Activated T-cell treated with anti-CD3 and anti-CD28 coated beads, Interleukin-2, amount 50 U/mL, for 48 hours (primary cell): ENCODE results near the gene ITPRID1.
"Not testable (repeated sequence)": the region's sequence is repeated elsewhere in the genome, so short reads cannot be mapped to it uniquely, and the experiment has no call there.

ENCODE experiments used
- DNase-seq, 2 experiments: peaks; one replicate each; pipeline ENCODE4 v3.0.0-alpha.2; 2020

The ITPRID1 gene

DNA sequence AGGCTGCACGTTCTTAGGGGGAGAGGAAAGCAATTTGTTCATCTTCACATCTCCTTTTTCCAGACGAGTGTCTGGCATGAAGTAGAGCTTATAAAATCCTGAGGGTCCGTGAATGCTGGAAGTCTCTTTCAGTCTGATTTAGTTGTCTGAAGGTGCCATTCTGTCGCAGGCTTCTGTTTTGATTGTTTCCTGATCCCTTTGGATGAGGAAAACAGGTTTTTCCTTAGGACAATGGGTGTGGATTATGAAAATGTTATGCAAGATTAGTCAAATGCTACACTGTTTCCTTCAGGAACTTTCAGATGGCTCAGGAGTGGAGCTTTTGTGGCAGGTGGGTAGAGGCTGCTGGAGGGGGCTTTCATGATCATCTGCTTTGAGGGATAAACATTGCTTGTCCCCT is at the start of gene ITPRID1:
TSS of gene ITPRID1 (plus strand) at position 301 of the 400 bp plus-strand sequence. CDS start 38,935 bp downstream, outside the sequence.
- no peak for DNase-seq

DNA sequence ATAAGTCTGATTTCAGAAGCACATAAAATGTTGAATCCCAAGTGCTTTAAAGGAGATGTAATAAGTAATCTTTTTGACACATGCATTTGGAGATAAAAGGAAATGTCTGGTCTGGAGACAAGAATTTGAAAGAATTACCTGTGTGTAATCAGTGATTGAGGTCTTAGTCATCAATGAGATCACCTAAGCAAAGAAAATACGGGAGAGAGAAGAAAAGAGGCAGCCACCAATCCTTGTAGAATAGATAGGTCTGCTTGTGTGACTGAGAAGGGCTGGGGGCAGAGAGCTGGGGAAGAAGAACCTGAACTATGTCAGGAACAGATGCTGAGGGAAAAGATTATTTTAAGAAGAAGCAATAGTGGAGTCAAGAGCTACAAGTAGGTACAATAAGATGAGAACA is 49.3 kb upstream of the ITPRID1 start:
- DNase-seq: no peak

DNA sequence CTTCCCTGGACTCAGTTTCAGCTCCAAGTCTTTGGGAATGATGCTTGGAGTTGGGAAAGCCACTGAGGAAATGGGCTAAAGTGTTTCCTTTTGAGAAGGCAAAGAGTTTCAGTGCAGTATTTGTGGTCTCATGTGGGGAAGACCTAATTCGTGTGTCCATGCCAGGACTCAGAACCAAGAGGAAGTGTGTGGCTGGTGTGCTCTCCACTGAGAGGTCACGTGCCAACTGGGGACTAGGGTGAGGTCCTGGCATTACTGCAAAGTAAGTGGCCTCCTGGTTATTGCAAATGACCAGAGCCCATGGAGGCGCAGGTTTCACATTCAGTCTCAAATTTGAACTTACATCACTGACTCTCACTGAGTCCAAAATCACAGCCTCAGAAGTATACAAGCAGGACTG is 48.6 kb upstream of the ITPRID1 start:
- DNase-seq: no peak

DNA sequence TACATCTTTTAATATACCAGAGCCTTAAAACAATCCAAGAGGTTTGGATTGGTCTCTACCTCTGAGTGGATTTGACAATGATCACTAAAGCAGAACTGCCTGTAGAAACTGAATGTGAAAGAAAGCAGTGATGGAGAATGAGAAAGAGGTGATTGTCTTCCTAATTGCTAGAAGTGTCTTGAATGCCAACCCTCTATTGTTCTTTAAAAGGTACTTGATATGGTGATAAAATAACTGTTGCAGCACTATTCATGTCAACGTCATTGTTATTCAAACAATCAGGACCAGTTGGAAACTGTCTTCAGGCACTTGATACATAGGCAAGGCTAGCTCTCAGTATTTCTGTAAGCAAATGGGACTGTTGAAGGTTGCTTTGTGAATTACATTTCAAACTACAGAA is 47.9 kb upstream of the ITPRID1 start:
- no peak for DNase-seq

DNA sequence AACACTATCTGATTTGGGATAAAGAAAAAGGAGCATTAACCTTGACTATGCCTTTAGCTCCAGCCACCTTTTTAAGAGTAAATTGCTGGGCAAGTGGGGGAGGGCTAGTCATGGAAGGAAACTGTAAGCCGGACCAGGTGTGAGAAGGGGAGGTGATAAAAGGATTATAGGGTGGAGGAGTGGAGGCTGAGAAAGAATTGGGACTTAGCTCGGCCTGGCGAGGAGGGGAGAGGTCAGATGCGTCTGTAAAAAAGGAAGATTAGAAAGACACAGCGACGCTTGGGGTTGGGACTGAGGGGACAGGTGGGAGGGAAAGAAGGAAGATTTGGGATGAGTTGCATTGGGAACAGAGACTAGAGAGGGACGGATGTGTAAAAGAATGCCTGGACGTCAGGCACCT is 43.0 kb upstream of the ITPRID1 start:
- DNase-seq: not testable (repeated sequence)

DNA sequence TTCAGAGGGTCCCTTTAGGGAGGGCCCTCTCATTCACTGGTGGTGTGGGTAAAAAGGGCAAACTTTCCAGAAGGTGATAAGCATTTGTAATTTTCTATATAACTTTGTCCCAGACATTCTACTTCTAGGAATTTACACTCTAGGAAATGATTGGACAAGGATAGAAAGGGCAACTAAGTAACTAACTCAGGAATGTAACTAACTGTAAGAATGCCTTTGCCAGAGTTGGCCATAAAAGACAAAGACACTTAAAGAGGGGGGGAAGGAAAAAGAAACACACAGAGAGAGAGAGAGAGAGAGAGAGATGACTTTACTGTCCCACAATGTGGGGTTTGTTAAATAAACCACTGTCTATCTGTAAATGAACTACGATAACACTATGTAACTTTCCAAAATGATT is 38.5 kb upstream of the ITPRID1 start:
- DNase-seq: no peak

DNA sequence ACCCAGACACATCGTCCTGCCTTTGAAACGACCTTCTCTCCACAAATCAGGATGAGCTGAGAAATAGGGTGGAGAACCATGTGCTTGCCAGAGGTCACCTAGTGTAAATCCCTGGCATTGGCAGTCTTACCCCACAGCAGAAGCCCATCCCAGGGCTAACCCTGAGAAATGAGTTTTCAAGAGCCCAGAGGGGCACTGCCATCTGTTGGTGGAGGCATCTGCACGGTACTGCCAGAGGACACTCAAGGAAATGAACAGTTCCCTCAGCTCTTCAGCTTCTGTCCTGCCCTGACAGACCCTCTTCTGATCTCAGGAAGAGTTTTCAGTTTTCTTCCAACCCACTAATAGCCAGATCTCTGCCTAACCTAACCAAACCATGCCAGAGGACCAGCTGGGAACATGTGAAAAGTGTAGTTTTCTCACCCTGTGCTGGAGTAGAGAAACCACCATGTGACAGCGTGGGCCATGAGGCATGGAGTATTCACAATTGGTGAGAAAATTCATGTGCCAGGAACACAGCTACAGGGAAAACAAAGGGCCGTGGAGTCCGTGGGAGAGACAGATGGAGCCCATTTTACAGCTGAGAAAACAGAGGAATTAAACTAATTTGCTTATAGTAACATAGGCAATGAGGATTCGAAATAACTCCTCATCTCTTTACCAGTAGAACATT is 37.7 kb upstream of the ITPRID1 start:
- DNase-seq: no peak

DNA sequence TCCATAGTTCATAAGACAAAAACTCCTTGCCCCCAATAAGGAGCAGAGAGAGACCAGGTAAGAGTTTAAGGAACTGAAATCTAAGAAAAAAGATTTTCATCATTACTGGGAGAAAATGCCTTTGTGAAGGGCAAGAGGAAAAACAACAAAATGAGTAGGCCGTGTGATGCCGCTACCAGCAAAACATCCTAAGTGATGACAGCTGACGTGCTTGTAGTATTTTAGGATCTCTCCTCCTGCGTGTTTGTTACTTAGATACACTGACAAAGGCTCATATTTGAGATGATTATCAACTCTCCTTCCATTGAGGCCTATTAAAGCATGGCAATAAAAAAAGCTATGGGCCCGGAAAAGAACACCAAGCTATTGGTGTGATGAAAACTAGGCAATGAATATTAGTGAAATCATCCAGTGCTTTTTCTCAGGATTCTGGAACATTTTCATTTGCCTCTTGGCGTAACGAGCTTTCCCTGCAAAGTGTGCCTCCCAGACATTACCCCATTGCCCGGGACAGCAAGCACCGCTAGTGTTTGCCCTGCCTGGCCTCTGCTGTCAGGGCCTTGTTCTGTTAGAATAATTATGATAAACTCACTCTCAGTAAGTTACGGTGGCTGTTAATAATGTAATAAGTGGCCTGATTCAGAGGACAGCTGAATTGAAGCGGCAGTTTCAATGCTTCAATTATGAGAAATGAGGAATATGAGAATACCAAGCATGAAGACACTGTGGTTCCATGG is 36.8 kb upstream of the ITPRID1 start:
- no peak for DNase-seq

DNA sequence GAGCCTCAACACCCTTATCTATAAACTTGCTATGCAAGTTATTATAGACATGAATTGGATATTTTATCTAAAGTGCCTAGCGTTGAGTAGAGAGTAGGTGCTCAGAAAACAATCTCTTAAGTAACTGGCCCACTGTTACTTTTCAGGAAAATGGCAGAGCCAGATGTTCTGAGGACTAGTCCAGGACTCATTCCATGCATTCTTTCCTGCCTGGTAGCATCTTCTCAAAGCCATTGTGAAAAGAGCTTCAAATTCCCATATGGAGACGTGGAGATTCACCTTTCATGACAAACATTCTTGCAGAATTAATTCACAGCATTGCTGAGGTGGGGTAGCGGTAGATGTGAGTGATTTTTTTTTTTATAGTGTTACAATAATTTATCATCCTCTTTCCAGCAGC is 35.9 kb upstream of the ITPRID1 start:
- DNase-seq: no peak

DNA sequence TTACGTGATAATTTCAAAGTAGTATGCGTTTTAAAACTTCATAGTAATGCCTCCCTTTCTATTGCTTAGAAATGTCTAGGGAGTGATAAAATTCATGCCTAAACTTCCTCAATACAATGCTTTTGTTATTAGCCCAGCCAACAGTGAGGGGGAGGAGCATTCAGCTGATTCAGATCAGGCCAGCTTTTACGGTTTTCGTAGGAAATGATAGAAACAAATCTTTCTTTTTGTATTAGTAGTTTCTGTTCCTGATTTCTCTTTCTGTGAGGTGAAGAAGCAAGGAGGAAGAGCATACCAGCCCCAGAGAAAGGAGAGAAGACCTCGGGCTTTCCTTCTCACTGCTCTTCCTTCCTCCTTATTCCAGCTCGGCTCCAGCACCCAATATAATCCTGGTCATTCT is 35.2 kb upstream of the ITPRID1 start:
- no peak for DNase-seq

DNA sequence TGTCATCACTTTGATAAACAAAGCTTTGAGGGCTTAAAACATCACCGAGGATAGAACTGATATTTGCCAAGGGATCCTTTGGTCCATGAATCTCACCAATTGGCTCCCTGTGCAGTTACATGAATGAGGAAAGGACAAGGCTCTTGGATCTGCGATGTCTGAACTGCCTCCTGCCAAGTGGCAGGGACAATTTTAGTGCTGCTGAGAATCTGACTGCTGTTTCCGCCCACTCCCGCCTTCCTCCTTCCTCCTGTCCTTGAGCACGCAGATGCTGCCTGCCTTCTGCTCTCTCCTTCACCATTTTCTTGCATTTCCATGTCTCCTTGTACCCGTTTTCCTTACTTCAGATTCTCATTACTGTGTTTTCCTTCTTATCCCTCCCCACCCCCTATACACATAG is 26.8 kb upstream of the ITPRID1 start:
- DNase-seq: no peak

DNA sequence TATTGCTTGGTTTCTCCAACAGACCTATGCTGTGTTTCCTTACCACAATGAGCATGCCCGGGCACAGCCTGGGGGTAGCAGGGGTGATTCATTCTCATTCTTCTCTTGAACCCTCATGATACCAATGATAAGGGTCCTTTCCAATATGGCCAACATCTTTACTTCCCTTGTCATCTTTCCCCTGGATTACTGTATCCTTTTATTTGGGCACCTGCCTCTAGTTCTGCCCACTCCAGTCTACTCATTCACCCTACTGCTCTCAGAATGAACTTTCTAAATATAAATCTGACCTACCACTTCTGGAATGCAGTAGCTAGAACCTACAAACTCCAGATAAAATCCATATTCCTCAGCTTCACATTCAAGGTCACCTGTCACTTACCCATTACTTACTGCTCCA is 26.4 kb upstream of the ITPRID1 start:
- DNase-seq: no peak

DNA sequence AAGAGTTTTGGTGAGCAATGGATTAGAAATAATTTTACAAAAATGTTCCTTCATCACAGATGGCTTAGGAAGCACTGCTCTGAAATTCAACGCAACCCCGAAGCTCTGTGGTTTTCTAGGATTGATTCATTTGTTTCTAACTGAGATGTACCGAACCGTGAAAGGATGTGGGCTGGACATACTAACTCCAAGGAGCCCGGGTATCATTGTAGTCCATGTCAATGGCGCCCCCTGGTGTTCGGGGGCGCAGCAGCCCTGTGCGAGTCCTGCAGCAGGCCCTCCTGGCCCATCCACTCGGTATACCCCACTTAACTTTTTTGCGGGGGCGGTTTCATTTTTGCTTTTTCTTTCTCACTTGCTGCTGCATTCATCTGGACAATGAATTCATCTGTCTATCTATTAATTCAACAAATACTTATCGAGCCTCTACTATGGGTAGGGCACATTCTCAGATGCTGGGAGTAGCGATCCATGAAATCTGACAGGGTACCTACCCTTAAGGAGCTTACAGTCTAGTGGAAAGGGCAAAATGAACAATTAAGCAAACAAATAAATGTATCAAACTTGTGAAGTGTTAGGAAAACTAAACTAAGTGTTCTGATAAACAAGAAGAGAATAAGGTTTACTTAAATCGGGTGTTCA is 25.2 kb upstream of the ITPRID1 start:
- peak; percentile 58 for DNase-seq

DNA sequence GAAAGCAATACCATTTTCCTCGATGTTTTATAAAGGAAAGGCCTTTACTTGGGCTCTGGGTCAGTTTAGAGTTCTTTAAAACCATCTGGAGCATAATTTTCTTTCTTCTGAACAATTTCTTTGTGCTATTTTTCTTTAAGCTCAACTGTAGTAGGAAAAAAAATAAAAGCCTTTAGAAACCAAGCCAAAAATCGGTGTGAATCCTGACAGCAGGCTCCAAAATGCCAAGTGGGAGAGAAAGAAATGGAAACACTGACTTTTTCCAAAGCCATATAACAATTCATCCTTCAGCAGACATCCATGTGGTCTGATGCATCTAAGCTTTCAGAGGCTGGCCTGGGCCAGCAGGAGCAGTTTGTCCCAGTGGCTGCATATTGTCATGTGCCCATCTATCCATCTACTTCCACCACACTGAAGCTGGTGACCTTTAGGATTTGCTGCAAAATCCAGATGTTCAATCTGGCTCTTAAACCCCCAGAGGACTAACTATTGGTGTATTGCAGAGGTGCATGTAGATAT is 23.0 kb upstream of the ITPRID1 start:
- no peak for DNase-seq

DNA sequence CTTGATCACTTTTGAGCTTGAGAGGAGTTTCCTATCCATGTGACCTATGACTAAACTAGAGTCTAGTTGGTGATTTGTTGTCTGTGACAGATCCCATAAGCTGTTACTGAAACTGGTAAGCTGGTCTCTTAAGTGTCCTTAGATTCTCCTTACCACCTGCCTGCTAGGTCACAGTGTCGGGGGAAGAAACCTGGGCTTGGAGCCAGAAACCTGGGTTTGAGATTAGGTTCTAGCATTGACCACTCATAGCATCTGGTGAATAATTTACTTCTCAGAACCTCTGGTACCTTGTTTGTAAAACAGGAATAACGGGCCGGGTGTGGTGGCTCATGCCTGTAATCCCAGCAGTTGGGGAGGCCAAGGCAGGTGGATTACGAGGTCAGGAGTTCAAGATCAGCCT is 21.8 kb upstream of the ITPRID1 start:
- no peak for DNase-seq

DNA sequence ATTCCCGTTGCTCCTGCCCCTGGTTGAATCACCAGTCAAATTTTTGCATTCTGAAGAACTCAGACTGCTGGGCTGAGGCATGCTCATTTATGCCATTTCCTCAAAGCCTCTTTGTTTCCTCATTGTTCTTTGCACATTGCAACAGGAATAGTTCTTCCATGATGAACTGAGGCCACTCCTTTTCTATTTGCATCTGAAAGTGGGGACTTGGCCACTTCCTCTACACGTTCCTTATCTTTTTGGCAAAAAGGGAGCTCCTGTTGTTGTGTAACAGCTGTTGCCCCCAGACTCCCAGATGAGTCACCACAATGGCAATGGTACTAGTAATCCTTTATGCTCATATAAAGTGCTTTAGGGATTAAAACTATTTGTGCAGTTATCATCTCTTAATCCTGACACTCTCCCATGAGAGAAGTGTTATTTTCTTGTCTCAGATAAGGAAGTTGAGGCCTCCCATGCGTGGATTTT is 20.1 kb upstream of the ITPRID1 start:
- DNase-seq: no peak

DNA sequence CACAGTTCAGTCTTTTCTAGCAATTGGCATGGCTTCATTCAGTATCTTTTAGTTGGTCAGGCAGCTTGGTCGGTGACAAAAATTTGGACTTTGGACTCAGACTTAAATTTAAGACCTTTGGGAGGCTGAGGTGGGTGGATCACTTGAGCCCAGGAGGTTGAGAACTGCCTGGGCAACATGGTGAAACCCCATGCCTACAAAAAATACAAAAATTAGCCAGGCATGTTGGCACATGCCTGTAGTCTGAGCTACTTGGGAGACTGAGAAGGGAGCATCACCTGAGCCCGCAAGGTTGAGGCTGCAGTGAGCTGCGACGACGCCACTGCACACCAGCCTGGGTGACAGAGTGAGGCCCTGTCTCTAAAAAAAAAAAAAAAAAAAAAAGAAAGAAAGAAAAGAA is 19.5 kb upstream of the ITPRID1 start:
- DNase-seq: no peak

DNA sequence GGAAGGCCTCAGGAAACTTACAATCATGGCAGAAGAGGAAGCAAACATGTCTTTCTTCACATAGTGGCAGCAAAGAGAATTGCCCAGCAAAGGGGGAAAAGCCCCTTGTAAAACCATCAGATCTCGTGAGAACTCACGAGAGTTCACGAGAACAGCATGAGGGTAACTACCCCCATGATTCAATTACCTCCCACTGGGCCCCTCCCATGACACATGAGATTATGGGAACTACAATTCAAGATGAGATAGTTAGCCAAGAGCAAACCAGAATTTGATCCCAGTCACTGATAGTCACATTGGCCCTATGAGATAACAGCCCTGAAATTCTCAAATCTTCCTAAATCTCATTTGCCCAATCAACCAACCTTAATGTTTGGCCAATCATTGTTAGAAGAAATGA is 18.2 kb upstream of the ITPRID1 start:
- DNase-seq: no peak

DNA sequence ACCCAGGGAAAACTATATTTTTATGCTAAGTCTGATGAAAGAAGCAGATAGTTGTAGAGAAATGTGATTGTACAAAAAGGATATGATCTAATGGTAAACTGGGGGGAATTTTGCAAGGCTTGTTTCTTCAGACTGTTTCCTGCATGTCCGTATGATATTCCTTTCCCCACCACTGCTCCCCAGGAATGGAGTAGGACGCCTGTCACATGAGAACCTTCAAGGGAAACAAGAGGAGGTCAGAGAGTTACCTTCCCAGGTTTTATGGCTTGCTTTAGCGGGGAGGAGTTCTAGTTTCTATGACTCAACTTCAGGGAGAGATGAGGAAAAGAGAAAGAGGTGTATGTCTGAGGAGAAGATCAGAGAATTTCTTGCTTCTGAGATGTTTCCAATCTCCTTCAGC is 16.4 kb upstream of the ITPRID1 start:
- no peak for DNase-seq

DNA sequence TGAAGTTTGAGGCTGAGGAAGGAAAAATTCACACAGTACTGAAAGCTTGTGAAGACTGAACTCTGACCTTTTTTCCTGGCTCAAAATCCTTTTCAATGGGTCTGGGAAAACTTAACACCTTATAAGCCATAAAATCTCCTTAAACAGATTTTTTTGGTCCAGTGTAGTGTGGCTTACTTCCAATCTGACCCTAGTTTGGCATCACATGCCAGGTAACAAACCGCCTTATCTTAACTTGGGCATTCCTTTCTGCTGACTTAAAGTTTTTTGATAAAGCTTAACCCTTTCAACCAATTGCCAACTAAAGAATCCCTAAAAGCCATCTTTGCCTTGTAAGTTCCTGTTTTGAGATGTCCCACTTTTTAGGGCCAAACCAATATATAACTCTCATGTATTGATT is 13.2 kb upstream of the ITPRID1 start:
- no peak for DNase-seq

DNA sequence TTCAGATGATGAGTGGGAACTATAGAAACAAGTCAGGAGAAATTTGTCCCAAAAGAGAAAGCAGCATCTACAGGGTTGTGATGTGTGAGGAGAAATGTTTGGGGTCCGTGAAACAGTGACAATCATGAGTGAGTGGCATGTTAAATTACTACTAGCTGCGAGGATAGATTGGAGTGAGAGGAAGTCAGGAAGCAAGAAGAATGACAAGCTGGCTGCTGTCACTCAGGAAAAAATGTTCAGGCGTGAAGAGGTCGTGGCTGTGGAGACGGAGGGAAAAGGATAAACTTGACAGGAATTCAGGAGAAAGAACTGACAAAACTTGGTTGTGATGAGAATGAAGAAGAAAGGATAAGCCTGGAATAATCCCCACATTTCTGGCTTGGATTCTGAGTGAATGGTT is 5.1 kb upstream of the ITPRID1 start:
- DNase-seq: no peak

DNA sequence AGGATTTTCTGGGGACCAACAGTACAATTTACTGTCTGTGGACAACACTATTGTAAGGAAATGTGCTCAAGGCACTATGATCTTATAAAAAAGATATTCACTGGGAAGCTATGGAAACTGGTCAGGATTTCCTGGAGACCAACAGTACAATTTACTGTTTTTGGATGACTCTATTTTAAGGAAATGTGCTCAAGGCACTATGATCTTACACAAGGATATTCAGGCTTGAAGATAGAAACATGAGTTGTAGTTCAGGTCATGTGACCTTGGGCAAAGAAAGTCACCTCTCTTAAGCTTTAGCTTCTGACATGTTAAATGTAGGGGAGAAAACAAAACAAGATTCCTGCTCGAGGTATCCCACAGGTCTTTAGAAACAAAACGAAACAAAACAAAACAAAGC is 1.7 kb upstream of the ITPRID1 start:
- DNase-seq: no peak

DNA sequence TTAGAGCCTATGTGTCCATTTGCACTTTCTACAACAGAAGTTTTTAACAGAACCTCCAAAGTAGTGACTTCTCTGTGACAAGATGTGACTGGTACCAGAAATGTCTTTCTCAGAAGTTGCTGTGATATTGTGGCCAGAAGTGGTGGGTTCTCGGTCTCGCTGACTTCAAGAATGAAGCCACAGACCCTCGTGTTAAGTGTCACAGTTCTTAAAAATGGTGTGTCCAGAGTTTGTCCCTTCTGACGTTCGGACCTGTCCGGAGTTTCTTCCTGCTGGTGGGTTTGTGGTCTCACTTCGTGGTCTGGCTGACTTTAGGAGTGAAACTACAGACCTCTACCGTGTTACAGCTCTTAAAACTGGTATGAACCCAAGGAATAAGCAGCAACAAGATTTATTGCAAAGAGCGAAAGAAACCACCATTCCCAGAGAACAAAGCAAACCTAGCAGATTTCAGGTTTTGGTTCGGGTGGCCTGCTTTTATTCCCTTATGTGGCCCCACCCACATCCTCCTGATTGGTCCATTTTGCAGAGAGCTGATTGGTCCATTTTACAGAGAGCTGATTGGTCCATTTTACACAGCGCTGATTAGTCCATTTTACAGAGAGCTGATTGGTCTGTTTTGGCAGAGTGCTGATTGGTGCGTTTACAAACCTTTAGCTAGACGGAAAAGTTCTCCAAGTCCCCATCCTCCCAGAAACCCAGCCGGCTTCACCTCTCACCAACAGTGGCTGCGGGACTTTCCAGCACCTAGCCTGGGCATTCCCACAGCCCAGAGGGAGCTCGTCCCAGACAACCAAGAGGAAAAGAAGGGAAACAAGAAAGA is 3.0 kb downstream of the ITPRID1 start:
- no peak for DNase-seq
